Loucy (cell line): ENCODE results near the gene POTEG.
"Not testable (repeated sequence)": the region's sequence is repeated elsewhere in the genome, so short reads cannot be mapped to it uniquely, and the experiment has no call there.

ENCODE experiments used
- CTCF ChIP-seq: fragments of 200-600 bp; sonication (generic); conservative IDR thresholded peaks from 2 replicates; pipeline ENCODE4 v1.5.1; 2014; ENCODE audit warnings: mild to moderate bottlenecking, antibody characterized with exemption, low read length
- EZH2phosphoT487 ChIP-seq: fragments of 200-600 bp; IDR thresholded peaks from 2 replicates; pipeline ENCODE4 v1.6.1; 2018; ENCODE audit warnings: antibody characterized with exemption, mild to moderate bottlenecking, moderate library complexity, borderline replicate concordance

- not testable (repeated sequence) for TF ChIP-seq CTCF, EZH2phosphoT487
These were observed 2.9 kb upstream of the POTEG start for GRCh38 chr14:19437126-19437443.
